DND-41 (cell line): ENCODE measurements around the gene AGFG2.

Experiments used
- ATAC-seq: fragments of 200-7000 bp; cut with Tn5 transposase; 3 replicates; pipeline ENCODE4 v1.9.1; 2021; ENCODE audit warnings: low read depth; ENCODE audit not compliant: insufficient read depth
- DNase-seq: peaks from one replicate; pipeline ENCODE4 v3.0.0-alpha.2; 2020
- H2AFZ ChIP-seq: 2 replicates; pipeline ENCODE4 v1.6.0; 2012; ENCODE audit warnings: low read depth, low read length
- H3K27ac ChIP-seq: 2 replicates; pipeline ENCODE4 v1.5.1; 2012; ENCODE audit warnings: low read length, inconsistent platforms
- H3K27me3 ChIP-seq: fragments of 200-600 bp; sonication (generic); 2 replicates; pipeline ENCODE4 v1.6.0; 2012; ENCODE audit warnings: low read length, mild to moderate bottlenecking, inconsistent platforms; ENCODE audit not compliant: insufficient read depth, poor library complexity
- H3K36me3 ChIP-seq: 2 replicates; pipeline ENCODE4 v1.5.1; 2012; ENCODE audit warnings: low read length, inconsistent platforms; ENCODE audit not compliant: insufficient read depth
- H3K4me1 ChIP-seq: 2 replicates; pipeline ENCODE4 v1.5.1; 2012; ENCODE audit warnings: mild to moderate bottlenecking, low read length; ENCODE audit not compliant: insufficient read depth
- H3K4me2 ChIP-seq: 2 replicates; pipeline ENCODE4 v1.6.0; 2012; ENCODE audit warnings: mild to moderate bottlenecking, moderate library complexity, low read length, inconsistent platforms; ENCODE audit not compliant: insufficient read depth
- H3K4me3 ChIP-seq, 2 experiments: fragments of 200-600 bp in 1 of 2; shearing (Covaris generic) in 1 of 2; 2 replicates each; pipeline ENCODE4 v1.5.1; 2012 to 2016; ENCODE audit warnings: inconsistent platforms in 2 of 2, low read length in 2 of 2, mild to moderate bottlenecking in 2 of 2, low read depth in 1 of 2, moderate library complexity in 1 of 2
- H3K79me2 ChIP-seq: 2 replicates; pipeline ENCODE4 v1.6.0; 2012; ENCODE audit warnings: low read length, inconsistent platforms; ENCODE audit not compliant: insufficient read depth
- H3K9ac ChIP-seq: 2 replicates; pipeline ENCODE4 v1.6.0; 2012; ENCODE audit warnings: low read depth, mild to moderate bottlenecking, inconsistent platforms, low read length, moderate library complexity
- H3K9me3 ChIP-seq: 2 replicates; pipeline ENCODE4 v1.5.1; 2012; ENCODE audit warnings: low read length, moderate library complexity, mild to moderate bottlenecking, inconsistent platforms; ENCODE audit not compliant: insufficient read depth, severe bottlenecking
- H4K20me1 ChIP-seq: 2 replicates; pipeline ENCODE4 v1.6.0; 2012; ENCODE audit warnings: low read length; ENCODE audit not compliant: insufficient read depth
- CTCF ChIP-seq: IDR thresholded peaks from 2 replicates; pipeline ENCODE4 v1.5.1; 2012; ENCODE audit warnings: borderline replicate concordance, low read length, moderate library complexity, mild to moderate bottlenecking; ENCODE audit not compliant: poor library complexity, severe bottlenecking; ENCODE audit errors: extremely low read depth
- EZH2 ChIP-seq: IDR thresholded peaks from 3 replicates; pipeline ENCODE4 v1.6.1; 2012; ENCODE audit warnings: borderline replicate concordance, low read depth, mild to moderate bottlenecking, moderate library complexity, low read length, inconsistent platforms; ENCODE audit not compliant: severe bottlenecking

Gene AGFG2

GRCh38 chr7:100567031-100567730 is 28.2 kb downstream of the AGFG2 start:
- ATAC-seq (no peak), DNase-seq (no peak)
- Histone ChIP-seq H3K79me2 (no peaks in the 10 kb centered on the region), H3K4me3 (no peak overlapping the region), H3K4me1 (peaks cover 27% of the 10 kb centered on the region), H3K36me3 (peaks cover 9% of the 10 kb centered on the region; the same call in 1 of the 2 replicates), H3K9ac (no peak overlapping the region), H2AFZ (no peak overlapping the region), H3K27me3 (peaks cover 9% of the 10 kb centered on the region), H3K9me3 (no peaks in the 10 kb centered on the region), H3K27ac (no peak overlapping the region), H3K4me2 (no peak overlapping the region), H4K20me1 (peaks cover 25% of the 10 kb centered on the region)
- no peak for TF ChIP-seq EZH2
- TF ChIP-seq CTCF = no peak

GRCh38 chr7:100567751-100568175 is 28.8 kb downstream of the AGFG2 start:
- peaks cover 27% of the 10 kb centered on the region for H3K4me1 ChIP-seq

DNA sequence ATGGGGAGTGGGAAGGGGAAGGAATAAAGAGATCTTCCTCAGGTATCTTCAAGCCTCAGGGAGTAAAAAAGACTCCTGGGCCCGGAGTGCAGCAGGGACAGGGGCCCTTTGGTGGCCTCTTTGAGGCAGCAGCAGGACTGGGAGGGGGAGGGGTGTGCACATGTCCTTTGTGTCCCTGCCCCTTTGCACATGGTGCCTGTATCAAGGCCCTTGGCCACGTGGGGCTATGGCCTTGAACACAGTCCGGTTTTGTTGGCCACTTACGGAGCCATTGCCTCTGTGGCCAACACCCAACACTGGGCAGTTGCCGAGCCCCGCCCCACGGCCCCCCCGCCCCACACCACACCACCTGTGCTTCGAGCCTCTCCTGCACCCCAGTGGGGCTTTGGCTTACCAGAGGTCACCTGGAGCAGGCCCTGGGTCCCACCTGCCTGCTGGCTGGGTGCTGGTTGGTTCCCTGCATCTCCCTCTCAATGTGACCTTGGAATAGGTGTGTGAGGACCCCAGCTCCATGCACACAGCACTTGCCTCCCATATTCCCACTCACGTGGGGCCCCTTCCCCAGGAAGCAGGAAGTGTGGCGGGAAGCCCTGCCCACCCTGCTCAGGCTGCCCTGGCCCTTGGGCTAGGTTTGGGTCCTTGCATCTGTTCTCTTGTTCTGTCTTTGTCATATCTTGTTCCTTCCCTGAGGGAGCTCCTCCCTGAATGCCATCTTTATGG is 29.3 kb downstream of the AGFG2 start:
- Histone ChIP-seq H3K9ac (no peak overlapping the region), H2AFZ (no peak overlapping the region), H3K9me3 (no peaks in the 10 kb centered on the region), H3K36me3 (peaks cover 12% of the 10 kb centered on the region), H4K20me1 (peaks cover 21% of the 10 kb centered on the region), H3K4me2 (no peak overlapping the region), H3K4me1 (peaks cover 27% of the 10 kb centered on the region), H3K4me3 (no peak overlapping the region), H3K79me2 (no peaks in the 10 kb centered on the region), H3K27ac (no peak overlapping the region), H3K27me3 (peaks cover 9% of the 10 kb centered on the region)
- no peak for ATAC-seq
- TF ChIP-seq EZH2 (no peak), CTCF (no peak)
- DNase-seq = no peak

More at GRCh38 chr7:100567751-100568175, 28.8 kb downstream of the AGFG2 start:
- no peak overlapping the region for H3K9ac ChIP-seq
- TF ChIP-seq CTCF = no peak
- no peak for TF ChIP-seq EZH2
- no peak overlapping the region for H3K4me3 ChIP-seq
- no peaks in the 10 kb centered on the region for H3K79me2 ChIP-seq
- no peak overlapping the region for H3K27ac ChIP-seq
- H3K36me3 ChIP-seq = peaks cover 12% of the 10 kb centered on the region
- no peak for ATAC-seq
- H4K20me1 ChIP-seq = peaks cover 25% of the 10 kb centered on the region
- H3K9me3 ChIP-seq = no peaks in the 10 kb centered on the region
- H3K27me3 ChIP-seq = peaks cover 9% of the 10 kb centered on the region
- H2AFZ ChIP-seq = no peak overlapping the region
- no peak overlapping the region for H3K4me2 ChIP-seq
- DNase-seq = no peak
